ENCODE results near the gene TULP4.

TULP4 gene

GRCh38 chr6:158539881-158540280 is 227.6 kb downstream of the TULP4 start:
- Histone ChIP-seq H3K9ac (no peak overlapping the region), H3K4me2 (0 out of 22 replicates have a peak overlapping the region, but pooled peaks of 1 of the 11 experiments have one; percentile 8), H3K9me3 (replicated peaks in 1 of 11) (peaks cover 6 to 16% (median 14%) of the 10 kb centered on the region in 11 experiments; a peak in 16 of 22 replicates), H4K20me1 (no peaks in the 10 kb centered on the region), H3K36me3 (no peaks in the 10 kb centered on the region), H3K27me3 (peaks cover 13 to 30% (median 21%) of the 10 kb centered on the region in 11 experiments; a peak in 20 of 22 replicates), H3K27ac (no peak overlapping the region), H3K4me1 (peaks cover 0 to 8% (median 0%) of the 10 kb centered on the region in 10 experiments; a peak in 1 of 20 replicates), H3K4me3 (no peak overlapping the region)
- TF ChIP-seq Cebpa-rat (IDR thresholded peaks at IDR 0.05) = no peak

- Histone ChIP-seq H3K36me3 (no peaks in the 10 kb centered on the region), H3K27me3 (no peaks in the 10 kb centered on the region), H3K27ac (no peak overlapping the region), H4K20me1 (no peaks in the 10 kb centered on the region; a peak in 1 of 22 replicates), H3K4me3 (no peak overlapping the region), H3K4me2 (no peak overlapping the region), H3K9me3 (replicated peaks in 1 of 11) (no peaks in the 10 kb centered on the region), H3K9ac (no peak overlapping the region), H3K4me1 (peaks cover 0 to 8% (median 0%) of the 10 kb centered on the region in 10 experiments; a peak in 1 of 20 replicates)
- no peak for TF ChIP-seq Cebpa-rat (IDR thresholded peaks at IDR 0.05)
Observed at GRCh38 chr6:158543606-158544185, 231.4 kb downstream of the TULP4 start.

GRCh38 chr6:158544428-158544827 is 232.2 kb downstream of the TULP4 start:
- Histone ChIP-seq H3K9me3 (replicated peaks in 1 of 11) (no peaks in the 10 kb centered on the region), H3K27me3 (no peaks in the 10 kb centered on the region), H3K36me3 (no peaks in the 10 kb centered on the region), H3K27ac (no peak overlapping the region), H3K4me2 (no peak overlapping the region), H3K9ac (no peak overlapping the region), H4K20me1 (no peaks in the 10 kb centered on the region; a peak in 1 of 22 replicates), H3K4me1 (peaks cover 0 to 3% (median 0%) of the 10 kb centered on the region in 10 experiments; a peak in 1 of 20 replicates), H3K4me3 (no peak overlapping the region)
- no peak for TF ChIP-seq Cebpa-rat (IDR thresholded peaks at IDR 0.05)

- Histone ChIP-seq H4K20me1 (no peaks in the 10 kb centered on the region; a peak in 1 of 22 replicates), H3K36me3 (no peaks in the 10 kb centered on the region), H3K9ac (no peak overlapping the region), H3K4me1 (no peaks in the 10 kb centered on the region), H3K27me3 (no peaks in the 10 kb centered on the region), H3K4me2 (no peak overlapping the region), H3K9me3 (replicated peaks in 1 of 11) (no peaks in the 10 kb centered on the region), H3K4me3 (no peak overlapping the region), H3K27ac (no peak overlapping the region)
- TF ChIP-seq Cebpa-rat (IDR thresholded peaks at IDR 0.05) = no peak
Observed at GRCh38 chr6:158545043-158545966, 233.0 kb downstream of the TULP4 start.

- no peaks in the 10 kb centered on the region for H3K27me3 ChIP-seq
- H4K20me1 ChIP-seq = no peaks in the 10 kb centered on the region; a peak in 1 of 22 replicates
- no peak overlapping the region for H3K27ac ChIP-seq
- no peak overlapping the region for H3K4me2 ChIP-seq
- H3K4me1 ChIP-seq = no peaks in the 10 kb centered on the region
- no peaks in the 10 kb centered on the region for H3K9me3 ChIP-seq (replicated peaks in 1 of 11)
- no peak overlapping the region for H3K9ac ChIP-seq
- H3K36me3 ChIP-seq = no peaks in the 10 kb centered on the region
- TF ChIP-seq Cebpa-rat (IDR thresholded peaks at IDR 0.05) = no peak
- H3K4me3 ChIP-seq = no peak overlapping the region
Observed at GRCh38 chr6:158548418-158549161, 236.3 kb downstream of the TULP4 start.

GRCh38 chr6:158552055-158552795 is 240.0 kb downstream of the TULP4 start:
- no peaks in the 10 kb centered on the region for H4K20me1 ChIP-seq
- H3K27me3 ChIP-seq = no peaks in the 10 kb centered on the region
- H3K36me3 ChIP-seq = no peaks in the 10 kb centered on the region
- TF ChIP-seq Cebpa-rat (IDR thresholded peaks at IDR 0.05) = no peak
- no peaks in the 10 kb centered on the region for H3K9me3 ChIP-seq (replicated peaks in 1 of 11)
- H3K4me2 ChIP-seq = no peak overlapping the region
- H3K4me3 ChIP-seq = no peak overlapping the region
- no peak overlapping the region for H3K9ac ChIP-seq
- no peak overlapping the region for H3K27ac ChIP-seq
- peaks cover 10 to 26% (median 21%) of the 10 kb centered on the region in 10 experiments; a peak in 19 of 20 replicates for H3K4me1 ChIP-seq

GRCh38 chr6:158552796-158553138 is 240.5 kb downstream of the TULP4 start:
- Histone ChIP-seq H3K4me3 (no peak overlapping the region), H3K4me2 (no peak overlapping the region), H3K27ac (no peak overlapping the region), H3K9ac (no peak overlapping the region), H3K9me3 (replicated peaks in 1 of 11) (no peaks in the 10 kb centered on the region), H3K27me3 (no peaks in the 10 kb centered on the region), H4K20me1 (no peaks in the 10 kb centered on the region), H3K36me3 (no peaks in the 10 kb centered on the region), H3K4me1 (peaks cover 10 to 26% (median 21%) of the 10 kb centered on the region in 10 experiments; a peak in 19 of 20 replicates)
- no peak for TF ChIP-seq Cebpa-rat (IDR thresholded peaks at IDR 0.05)

GRCh38 chr6:158554611-158555361 is 242.5 kb downstream of the TULP4 start:
- Histone ChIP-seq H3K4me1 (peaks cover 15 to 38% (median 27%) of the 10 kb centered on the region in 10 experiments), H3K9ac (no peak overlapping the region), H3K9me3 (replicated peaks in 1 of 11) (no peaks in the 10 kb centered on the region), H3K27me3 (no peaks in the 10 kb centered on the region), H4K20me1 (no peaks in the 10 kb centered on the region), H3K4me3 (no peak overlapping the region), H3K27ac (no peak overlapping the region), H3K36me3 (no peaks in the 10 kb centered on the region), H3K4me2 (peak overlapping the region in 6 of 11 experiments; percentile 1 to 54 (median 38); a peak in 9 of 22 replicates)
- no peak for TF ChIP-seq Cebpa-rat (IDR thresholded peaks at IDR 0.05)

Data from BLaER1 treated with 17β-estradiol and CSF1 and Interleukin-3, amounts not matched to agents 10 nM and 100 nM (cell line).